Type B pancreatic cell (in vitro differentiated cells): Measurements from ENCODE around the gene CYP4F11. TPM values are rescaled to one million over a fixed set of nuclear protein-coding genes. Genes with fewer than 3 reads are reported as not detected.
"Not testable (repeated sequence)": the region's sequence is repeated elsewhere in the genome, so short reads cannot be mapped to it uniquely, and the experiment has no call there.

Source experiments
- DNase-seq: peaks from one replicate; pipeline ENCODE4 v3.0.0; 2021; ENCODE audit warnings: mixed read lengths; ENCODE audit not compliant: unreplicated experiment; ENCODE audit errors: extremely low spot score
- H3K27ac Mint-ChIP-seq: 2 replicates; pipeline ENCODE4 v1.8.0; 2021; ENCODE audit warnings: mild to moderate bottlenecking, mixed read lengths
- H3K27me3 Mint-ChIP-seq: 2 replicates; pipeline ENCODE4 v1.8.0; 2021; ENCODE audit warnings: mixed read lengths
- H3K36me3 Mint-ChIP-seq: 2 replicates; pipeline ENCODE4 v1.8.0; 2021; ENCODE audit warnings: mixed read lengths
- H3K4me1 Mint-ChIP-seq: one replicate; pipeline ENCODE4 v1.8.0; 2021; ENCODE audit warnings: mixed read lengths; ENCODE audit not compliant: unreplicated experiment
- H3K4me3 Mint-ChIP-seq: 2 replicates; pipeline ENCODE4 v1.8.0; 2021; ENCODE audit warnings: mild to moderate bottlenecking, mixed read lengths
- H3K9me3 Mint-ChIP-seq: 2 replicates; pipeline ENCODE4 v1.8.0; 2021; ENCODE audit warnings: mixed read lengths
- total RNA-seq: library from RNA; stranded (reverse); gene quantifications from 2 replicates; pipeline ENCODE4 v1.2.1, GENCODE V29; 2021; ENCODE audit warnings: low replicate concordance
- TF ChIP-seq, protein P1 (sequence below): fragments of 200-600 bp; sonication (generic); conservative IDR thresholded peaks from 2 replicates; pipeline ENCODE4 v1.5.0; 2021; ENCODE audit warnings: antibody characterized with exemption, mild to moderate bottlenecking

The CYP4F11 gene
- total RNA-seq, 1 donor from 2014 or later = not detected

DNA sequence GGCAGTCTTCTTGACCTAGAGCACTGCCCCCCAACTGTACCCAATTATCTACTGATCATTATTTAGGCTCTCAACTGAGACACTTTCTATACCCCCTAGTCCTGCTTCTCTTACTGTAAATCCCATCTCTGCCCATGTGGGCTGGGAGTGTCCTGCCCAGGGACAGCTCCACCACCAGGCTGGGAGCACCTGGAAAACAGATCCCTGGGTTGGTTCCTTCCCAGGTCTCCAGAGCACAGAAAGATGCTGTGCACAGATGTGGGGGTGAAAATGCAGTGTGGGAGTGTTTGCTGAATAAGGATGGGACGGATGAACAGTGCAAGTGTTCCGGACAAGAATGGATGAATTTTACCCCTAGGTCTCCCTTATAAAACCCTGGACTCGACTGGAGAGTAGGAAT lies 49.2 kb downstream of the CYP4F11 start:
- Mint-ChIP-seq H3K27ac (no peak overlapping the region), H3K4me1 (no peaks in the 10 kb centered on the region), H3K9me3 (peaks cover 4% of the 10 kb centered on the region), H3K27me3 (no peaks in the 10 kb centered on the region), H3K36me3 (no peaks in the 10 kb centered on the region), H3K4me3 (no peak overlapping the region)
- TF ChIP-seq, protein P1, sequence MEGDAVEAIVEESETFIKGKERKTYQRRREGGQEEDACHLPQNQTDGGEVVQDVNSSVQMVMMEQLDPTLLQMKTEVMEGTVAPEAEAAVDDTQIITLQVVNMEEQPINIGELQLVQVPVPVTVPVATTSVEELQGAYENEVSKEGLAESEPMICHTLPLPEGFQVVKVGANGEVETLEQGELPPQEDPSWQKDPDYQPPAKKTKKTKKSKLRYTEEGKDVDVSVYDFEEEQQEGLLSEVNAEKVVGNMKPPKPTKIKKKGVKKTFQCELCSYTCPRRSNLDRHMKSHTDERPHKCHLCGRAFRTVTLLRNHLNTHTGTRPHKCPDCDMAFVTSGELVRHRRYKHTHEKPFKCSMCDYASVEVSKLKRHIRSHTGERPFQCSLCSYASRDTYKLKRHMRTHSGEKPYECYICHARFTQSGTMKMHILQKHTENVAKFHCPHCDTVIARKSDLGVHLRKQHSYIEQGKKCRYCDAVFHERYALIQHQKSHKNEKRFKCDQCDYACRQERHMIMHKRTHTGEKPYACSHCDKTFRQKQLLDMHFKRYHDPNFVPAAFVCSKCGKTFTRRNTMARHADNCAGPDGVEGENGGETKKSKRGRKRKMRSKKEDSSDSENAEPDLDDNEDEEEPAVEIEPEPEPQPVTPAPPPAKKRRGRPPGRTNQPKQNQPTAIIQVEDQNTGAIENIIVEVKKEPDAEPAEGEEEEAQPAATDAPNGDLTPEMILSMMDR = no peak
- DNase-seq = no peak

DNA sequence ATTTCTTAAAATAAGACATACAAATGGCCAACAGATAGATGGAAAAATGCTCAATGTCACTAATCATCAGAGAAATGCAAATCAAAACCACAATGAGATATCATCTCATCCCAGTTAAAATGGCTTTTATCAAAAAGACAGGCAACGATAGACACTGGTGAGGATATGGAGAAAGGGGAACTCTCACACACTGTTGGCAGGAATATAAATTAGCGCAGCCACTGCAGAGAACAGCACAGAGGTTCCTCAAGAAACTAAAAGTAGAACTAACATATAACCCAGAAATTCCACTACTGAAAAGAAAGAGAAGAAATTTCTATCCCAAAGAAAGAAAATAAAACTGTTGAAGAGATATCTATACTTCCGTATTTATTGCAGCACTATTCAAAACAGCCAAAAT lies 51.0 kb downstream of the CYP4F11 start:
- not testable (repeated sequence) for H3K36me3 Mint-ChIP-seq, H3K27ac Mint-ChIP-seq, DNase-seq, H3K9me3 Mint-ChIP-seq, H3K27me3 Mint-ChIP-seq, H3K4me3 Mint-ChIP-seq, H3K4me1 Mint-ChIP-seq

DNA sequence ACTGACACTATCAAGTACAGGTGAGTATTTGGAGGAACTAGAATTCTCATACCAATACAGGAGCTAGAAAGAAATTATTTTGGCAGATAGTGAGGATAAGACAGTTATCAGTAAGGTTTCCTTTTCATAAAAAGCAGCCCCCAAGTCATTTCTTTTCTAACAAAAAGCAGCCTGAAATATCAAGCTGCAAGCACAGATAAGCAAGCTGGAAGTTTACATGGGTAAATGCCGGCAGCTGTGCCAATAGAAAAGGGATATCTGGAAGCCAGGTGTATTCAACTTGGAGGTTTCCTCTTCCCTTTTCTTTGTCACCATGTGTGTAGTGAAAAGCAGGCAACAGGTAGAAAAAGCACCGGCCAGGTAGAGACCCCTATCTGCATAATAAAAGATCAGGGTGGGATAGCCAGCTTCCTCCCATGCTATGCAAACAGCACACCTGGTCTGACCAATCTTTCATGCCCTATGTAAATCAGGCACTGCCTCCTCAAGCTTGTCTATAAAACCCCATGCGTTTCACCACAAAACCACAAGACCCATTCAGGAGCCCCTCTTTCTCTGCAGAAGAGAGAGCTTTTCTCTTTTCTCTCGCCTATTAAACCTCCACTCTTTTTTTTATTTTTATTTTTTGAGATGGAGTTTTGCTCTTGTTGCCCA lies 59.4 kb downstream of the CYP4F11 start:
- DNase-seq = no peak
- Mint-ChIP-seq H3K4me1 (no peaks in the 10 kb centered on the region), H3K27me3 (no peaks in the 10 kb centered on the region), H3K4me3 (no peak overlapping the region), H3K36me3 (no peaks in the 10 kb centered on the region), H3K9me3 (peaks cover 6% of the 10 kb centered on the region), H3K27ac (no peak overlapping the region)
- TF ChIP-seq, protein P1 = no peak

DNA sequence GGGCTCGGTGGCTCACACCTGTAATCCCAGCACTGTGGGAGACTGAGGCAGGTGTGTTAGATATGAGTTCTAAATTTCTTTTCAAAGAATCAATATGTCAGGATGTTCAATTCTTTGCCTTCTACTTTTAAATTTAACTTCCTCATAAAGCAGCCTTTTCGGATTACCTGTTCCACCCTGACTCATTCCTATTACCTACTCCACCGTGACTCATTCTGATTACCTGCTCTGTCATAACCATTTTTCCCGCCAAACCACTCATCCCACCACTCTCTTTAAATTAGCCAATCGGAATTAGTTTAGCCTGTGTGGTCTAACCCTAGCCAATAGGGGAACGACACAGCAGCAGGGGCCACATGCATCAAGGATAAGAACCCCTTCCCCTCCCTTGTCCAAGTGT lies 60.6 kb downstream of the CYP4F11 start:
- H3K9me3 Mint-ChIP-seq = peaks cover 10% of the 10 kb centered on the region
- not testable (repeated sequence) for H3K27ac Mint-ChIP-seq, H3K4me3 Mint-ChIP-seq, H3K36me3 Mint-ChIP-seq, DNase-seq, H3K27me3 Mint-ChIP-seq, H3K4me1 Mint-ChIP-seq

DNA sequence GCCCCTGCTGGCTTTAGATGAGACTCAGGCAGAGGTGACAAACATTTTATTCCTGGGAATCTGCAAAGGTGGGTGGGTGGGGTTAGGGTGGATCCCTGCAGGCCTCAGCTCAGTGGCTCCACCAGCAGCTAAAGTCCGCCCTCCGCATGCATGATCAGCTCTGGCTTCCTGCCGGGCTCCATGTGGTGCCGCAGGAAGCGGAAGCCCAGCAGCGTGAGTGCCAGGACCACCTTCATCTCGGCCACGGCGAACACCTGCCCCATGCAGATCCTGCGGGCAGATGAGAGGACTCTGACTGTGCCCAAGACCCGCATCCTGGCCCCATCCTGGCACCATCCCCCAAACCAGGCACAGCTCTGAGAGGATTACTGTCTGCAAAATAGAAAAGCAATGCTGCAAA lies 62.8 kb downstream of the CYP4F11 start:
- Mint-ChIP-seq H3K27me3 (no peaks in the 10 kb centered on the region), H3K4me3 (no peak overlapping the region), H3K9me3 (peaks cover 4% of the 10 kb centered on the region), H3K27ac (no peak overlapping the region), H3K36me3 (no peaks in the 10 kb centered on the region), H3K4me1 (no peaks in the 10 kb centered on the region)
- DNase-seq = no peak
- TF ChIP-seq, protein P1 = no peak

DNA sequence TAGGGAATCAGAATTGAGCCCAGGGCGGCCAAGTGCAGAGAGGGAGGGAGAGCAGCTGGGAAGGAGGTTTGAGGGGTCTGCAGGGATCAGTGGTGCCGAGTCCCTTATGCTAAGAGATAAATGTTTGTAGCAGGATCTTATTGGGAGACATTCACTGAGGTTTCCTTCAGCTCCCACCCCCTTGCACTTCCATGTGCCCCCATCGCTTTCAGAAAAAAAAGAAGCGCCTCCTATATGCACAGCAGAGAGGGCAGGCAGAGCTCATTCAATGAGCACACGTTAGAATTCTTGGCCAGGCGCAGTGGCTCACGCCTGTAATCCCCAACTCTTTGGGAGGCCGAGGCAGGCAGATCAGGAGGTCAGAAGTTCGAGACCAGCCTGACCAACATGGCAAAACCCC lies 64.5 kb downstream of the CYP4F11 start:
- peaks cover 4% of the 10 kb centered on the region for H3K9me3 Mint-ChIP-seq
- H3K27ac Mint-ChIP-seq = no peak overlapping the region
- no peaks in the 10 kb centered on the region for H3K36me3 Mint-ChIP-seq
- no peak overlapping the region for H3K4me3 Mint-ChIP-seq
- no peaks in the 10 kb centered on the region for H3K27me3 Mint-ChIP-seq
- no peak for DNase-seq
- TF ChIP-seq, protein P1 = no peak
- H3K4me1 Mint-ChIP-seq = no peaks in the 10 kb centered on the region

DNA sequence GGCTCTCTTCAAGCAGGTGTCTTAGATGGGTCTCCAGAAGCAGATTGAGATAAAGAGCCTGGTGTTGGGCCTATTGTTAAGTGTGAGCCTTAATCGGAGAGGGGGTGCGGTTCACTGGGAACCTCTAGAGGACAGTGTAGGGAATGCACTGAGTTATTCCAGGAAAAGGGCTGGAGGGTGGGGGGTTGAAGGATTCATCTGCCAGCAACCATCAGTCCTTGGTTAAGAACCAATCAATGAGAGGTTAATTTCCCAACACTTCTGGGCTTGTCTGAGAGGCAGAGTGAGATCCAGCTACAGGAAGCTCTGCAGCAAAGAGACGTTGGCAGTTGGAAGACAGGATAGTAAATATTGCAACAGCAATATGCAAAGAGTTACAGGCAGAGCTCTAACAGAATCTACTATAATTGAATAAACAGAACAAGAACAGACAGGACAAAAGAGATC lies 65.2 kb downstream of the CYP4F11 start:
- Mint-ChIP-seq H3K27me3 (no peaks in the 10 kb centered on the region), H3K9me3 (peaks cover 4% of the 10 kb centered on the region), H3K27ac (no peak overlapping the region), H3K4me1 (no peaks in the 10 kb centered on the region), H3K4me3 (no peak overlapping the region), H3K36me3 (no peaks in the 10 kb centered on the region)
- TF ChIP-seq, protein P1 = no peak
- no peak for DNase-seq
